ENCODE measurements around the gene ACO1. TPM values are rescaled to one million over a fixed set of nuclear protein-coding genes. Genes with fewer than 3 reads are reported as not detected.

ACO1 gene
- total RNA-seq, 1 experiment from 2014 or later: 36.2 TPM

- no peaks in the 10 kb centered on the region for H3K36me3 ChIP-seq (ENCODE audit: control insufficient read depth in 1 of 2, insufficient read depth in 2 of 2, low read length in 2 of 2)
- DNase-seq (ENCODE audit: low read depth, low spot score): no peak
- intact Hi-C loops (cut with micrococcal nuclease): no loop called here
- ChIA-PET CTCF (no interaction called here), RAD21 (ENCODE audit: low non-redundant PET in 1 of 2, low total read pairs in 2 of 2, uncharacterized antibody in 2 of 2, unreplicated experiment in 2 of 2) (no interaction called here), POLR2A (no interaction called here)
- no peaks in the 10 kb centered on the region for H3K9me3 ChIP-seq (ENCODE audit: control insufficient read depth in 1 of 2, insufficient read depth in 1 of 2, low read depth in 1 of 2, low read length in 2 of 2)
- H3K9me2 ChIP-seq (ENCODE audit: insufficient read depth): no peaks in the 10 kb centered on the region
- no TSS peak for BruUV-seq (replicated peaks)
- no peaks in the 10 kb centered on the region for H3K4me1 ChIP-seq (ENCODE audit: control insufficient read depth in 1 of 2, insufficient read depth in 2 of 2, low read length in 2 of 2)
- H3K27ac ChIP-seq (ENCODE audit: low read depth, low read length): no peak overlapping the region
- no peak overlapping the region for H3K4me3 ChIP-seq (replicated peaks in 1 of 2; ENCODE audit: low read depth in 1 of 2, low read length in 2 of 2)
- no peaks in the 10 kb centered on the region for H4K20me1 ChIP-seq (ENCODE audit: insufficient read depth)
- H2AFZ ChIP-seq (ENCODE audit: low read depth, low read length, poor library complexity, severe bottlenecking): no peak overlapping the region
- no peaks in the 10 kb centered on the region for H3K79me2 ChIP-seq (ENCODE audit: insufficient read depth, low read length)
- H3K4me2 ChIP-seq (ENCODE audit: low read length): no peak overlapping the region
- ATAC-seq: no peak
- TF ChIP-seq, protein P1, sequence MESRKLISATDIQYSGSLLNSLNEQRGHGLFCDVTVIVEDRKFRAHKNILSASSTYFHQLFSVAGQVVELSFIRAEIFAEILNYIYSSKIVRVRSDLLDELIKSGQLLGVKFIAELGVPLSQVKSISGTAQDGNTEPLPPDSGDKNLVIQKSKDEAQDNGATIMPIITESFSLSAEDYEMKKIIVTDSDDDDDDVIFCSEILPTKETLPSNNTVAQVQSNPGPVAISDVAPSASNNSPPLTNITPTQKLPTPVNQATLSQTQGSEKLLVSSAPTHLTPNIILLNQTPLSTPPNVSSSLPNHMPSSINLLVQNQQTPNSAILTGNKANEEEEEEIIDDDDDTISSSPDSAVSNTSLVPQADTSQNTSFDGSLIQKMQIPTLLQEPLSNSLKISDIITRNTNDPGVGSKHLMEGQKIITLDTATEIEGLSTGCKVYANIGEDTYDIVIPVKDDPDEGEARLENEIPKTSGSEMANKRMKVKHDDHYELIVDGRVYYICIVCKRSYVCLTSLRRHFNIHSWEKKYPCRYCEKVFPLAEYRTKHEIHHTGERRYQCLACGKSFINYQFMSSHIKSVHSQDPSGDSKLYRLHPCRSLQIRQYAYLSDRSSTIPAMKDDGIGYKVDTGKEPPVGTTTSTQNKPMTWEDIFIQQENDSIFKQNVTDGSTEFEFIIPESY (IDR thresholded peaks at IDR 0.05; ENCODE audit: extremely low read depth, insufficient replicate concordance, low read length): no peak
- TF ChIP-seq SP1 (IDR thresholded peaks at IDR 0.05; ENCODE audit: low read depth) (no peak), POLR2A (IDR thresholded peaks at IDR 0.05; ENCODE audit: borderline replicate concordance, extremely low read depth, insufficient read depth, insufficient read length) (no peak), SIN3A (IDR thresholded peaks at IDR 0.05; ENCODE audit: low read depth) (no peak), SRF (IDR thresholded peaks at IDR 0.05; ENCODE audit: low read depth) (no peak)
- TF ChIP-seq, protein P2, sequence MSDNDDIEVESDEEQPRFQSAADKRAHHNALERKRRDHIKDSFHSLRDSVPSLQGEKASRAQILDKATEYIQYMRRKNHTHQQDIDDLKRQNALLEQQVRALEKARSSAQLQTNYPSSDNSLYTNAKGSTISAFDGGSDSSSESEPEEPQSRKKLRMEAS (IDR thresholded peaks at IDR 0.05): no peak
- H3K27me3 ChIP-seq (ENCODE audit: insufficient read depth, low read length): no peaks in the 10 kb centered on the region
- H3K9ac ChIP-seq (ENCODE audit: low read length): no peak overlapping the region
These were observed 12.8 kb upstream of the ACO1 start for GRCh38 chr9:32371679-32372078.

GRCh38 chr9:32376285-32376684, 8.2 kb upstream of the ACO1 start:
- DNase-seq (ENCODE audit: low read depth, low spot score) (no peak), ATAC-seq (no peak)
- ChIA-PET CTCF (interaction anchor here (1.1 to 5.4 kb wide), 2 partner anchors 202 to 213 kb away, joined by 3 to 553 read pairs; partner anchors contain the start of gene NDUFB6), POLR2A (no interaction called here), RAD21 (ENCODE audit: low non-redundant PET in 1 of 2, low total read pairs in 2 of 2, uncharacterized antibody in 2 of 2, unreplicated experiment in 2 of 2) (interaction anchor here in 1 of 2 experiments (1.1 kb wide), 1 partner anchor 9 kb away, joined by 6 read pairs; no protein-coding TSS in a partner anchor)
- Histone ChIP-seq H3K4me1 (ENCODE audit: control insufficient read depth in 1 of 2, insufficient read depth in 2 of 2, low read length in 2 of 2) (peaks cover 0 to 7% of the 10 kb centered on the region in 2 experiments; a peak in 2 of 4 replicates), H3K27me3 (ENCODE audit: insufficient read depth, low read length) (no peaks in the 10 kb centered on the region), H4K20me1 (ENCODE audit: insufficient read depth) (no peaks in the 10 kb centered on the region), H3K79me2 (ENCODE audit: insufficient read depth, low read length) (no peaks in the 10 kb centered on the region), H3K9ac (ENCODE audit: low read length) (no peak overlapping the region), H3K27ac (ENCODE audit: low read depth, low read length) (no peak overlapping the region), H3K36me3 (ENCODE audit: control insufficient read depth in 1 of 2, insufficient read depth in 2 of 2, low read length in 2 of 2) (no peaks in the 10 kb centered on the region), H3K4me2 (ENCODE audit: low read length) (no peak overlapping the region), H3K4me3 (replicated peaks in 1 of 2; ENCODE audit: low read depth in 1 of 2, low read length in 2 of 2) (no peak overlapping the region), H3K9me3 (ENCODE audit: control insufficient read depth in 1 of 2, insufficient read depth in 1 of 2, low read depth in 1 of 2, low read length in 2 of 2) (no peaks in the 10 kb centered on the region), H3K9me2 (ENCODE audit: insufficient read depth) (no peaks in the 10 kb centered on the region), H2AFZ (ENCODE audit: low read depth, low read length, poor library complexity, severe bottlenecking) (no peak overlapping the region)
- TF ChIP-seq EZH2 (IDR thresholded peaks at IDR 0.05): no peak
- no peak for TF ChIP-seq ATF3 (IDR thresholded peaks at IDR 0.05)
- TF ChIP-seq ELF1 (IDR thresholded peaks at IDR 0.05; ENCODE audit: borderline replicate concordance, low read depth): no peak
- TF ChIP-seq SIN3A (IDR thresholded peaks at IDR 0.05; ENCODE audit: low read depth): no peak
- no peak for TF ChIP-seq POLR2AphosphoS5 (IDR thresholded peaks at IDR 0.05; ENCODE audit: low read depth, low read length)
- no peak for TF ChIP-seq SP1 (IDR thresholded peaks at IDR 0.05; ENCODE audit: low read depth)
- no peak for TF ChIP-seq EZH2phosphoT487 (IDR thresholded peaks at IDR 0.05; ENCODE audit: borderline replicate concordance)
- TF ChIP-seq RAD21 (IDR thresholded peaks at IDR 0.05; ENCODE audit: low read depth): no peak
- no peak for TF ChIP-seq SRF (IDR thresholded peaks at IDR 0.05; ENCODE audit: low read depth)
- TF ChIP-seq, protein P2 (IDR thresholded peaks at IDR 0.05): no peak
- TF ChIP-seq JUND (IDR thresholded peaks at IDR 0.05): no peak
- no peak for TF ChIP-seq TCF7L2 (IDR thresholded peaks at IDR 0.05; ENCODE audit: borderline replicate concordance, extremely low read depth, insufficient read depth, insufficient read length)
- no TSS peak for BruUV-seq (replicated peaks)
- intact Hi-C loops (cut with micrococcal nuclease): no loop called here
